Posterior cingulate gyrus (tissue), 11 donors: ENCODE measurements around the gene NUDT2.
A peak's percentile ranks its signal among the peaks of the same experiment; 100 is the strongest.
"Not testable (repeated sequence)": the region's sequence is repeated elsewhere in the genome, so short reads cannot be mapped to it uniquely, and the experiment has no call there.

Experiments used
- DNase-seq, 10 donors: peaks; one replicate each; pipeline versions ENCODE4 v3.0.0 to v3.0.0-alpha.2; 2020 to 2021; ENCODE audit warnings: mixed read lengths in 3 of 10
- intact Hi-C: fragments of 100-400 bp; cut with DNase I; formaldehyde crosslinking; loops from one replicate; pipeline ENCODE4 v1.15.1; 2023

The NUDT2 gene

DNA sequence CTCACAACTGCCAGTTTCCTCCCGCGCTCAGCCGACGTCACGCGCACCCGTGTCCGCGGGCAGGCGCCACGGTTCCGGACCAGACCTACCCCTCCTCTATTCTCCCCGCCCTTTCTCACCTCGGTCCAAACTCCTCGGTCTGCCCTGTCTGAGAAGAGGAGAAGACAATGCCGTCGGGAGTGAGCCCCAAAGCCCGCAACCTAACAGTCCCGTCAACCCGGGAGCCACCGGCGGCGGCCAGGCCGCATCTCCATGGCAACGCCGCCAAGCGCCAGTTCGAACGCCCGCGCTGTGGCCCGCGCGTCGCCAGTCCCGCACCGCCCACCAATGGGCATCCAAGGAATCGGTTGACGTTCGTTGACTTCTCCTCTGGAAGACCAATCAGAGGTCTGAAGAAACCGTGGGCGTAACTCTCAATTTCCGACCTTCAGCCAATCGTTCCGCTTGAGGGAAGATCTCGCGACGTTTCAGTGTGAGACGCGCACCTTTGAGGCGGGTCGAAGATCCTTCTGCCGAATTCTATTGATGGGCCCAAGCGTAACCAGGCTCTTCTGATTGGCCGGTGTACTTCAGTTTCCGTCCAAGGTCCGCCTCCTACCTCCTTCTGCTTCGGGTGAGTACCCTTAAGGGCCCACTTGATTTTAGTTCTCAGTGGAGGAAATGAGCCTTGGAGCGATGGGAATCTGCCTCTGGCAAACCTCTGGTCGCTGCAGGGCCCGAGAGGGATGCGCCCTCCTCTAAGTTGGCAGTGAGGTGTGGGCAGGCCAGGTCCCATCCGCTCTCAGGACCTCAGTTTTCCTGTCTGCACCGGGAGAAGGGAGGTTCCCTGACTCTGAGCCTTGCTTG lies at the start of gene NUDT2, which contains the start of gene KIF24:
Gene NUDT2 (plus strand): TSS at position 583 of the 846 bp plus-strand sequence. CDS start 9,471 bp downstream, outside the sequence.
Gene KIF24 (minus strand): TSS at position 282 of the 846 bp plus-strand sequence. CDS start 17,922 bp downstream, outside the sequence.
- intact Hi-C loops, result loop anchor here (5.0 kb wide), 1 partner anchor 128 kb away; the partner anchor contains the start of genes DNAI1 and FAM219A
- DNase-seq, result peak; percentile 93 to 99 (median 96)

DNA sequence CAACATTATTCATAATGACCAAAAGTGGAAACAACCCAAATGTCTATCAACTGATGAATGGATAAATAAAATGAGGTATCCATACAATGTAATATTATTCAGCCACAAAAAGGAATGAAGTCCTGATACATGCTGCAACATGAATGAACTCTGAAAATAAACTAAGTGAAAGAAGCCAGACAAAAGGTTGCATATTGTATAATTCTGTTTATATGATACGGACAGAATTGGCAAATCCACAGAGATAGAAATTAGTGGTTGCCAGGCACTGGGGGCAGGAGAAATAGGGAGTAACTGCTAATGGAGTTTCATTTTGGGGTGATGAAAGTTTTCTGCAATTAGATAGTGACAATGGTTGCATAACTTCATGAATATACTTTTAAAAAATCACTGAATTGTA lies 47.3 kb upstream of the NUDT2 start:
- intact Hi-C loops, result no loop called here
- no peak for DNase-seq

DNA sequence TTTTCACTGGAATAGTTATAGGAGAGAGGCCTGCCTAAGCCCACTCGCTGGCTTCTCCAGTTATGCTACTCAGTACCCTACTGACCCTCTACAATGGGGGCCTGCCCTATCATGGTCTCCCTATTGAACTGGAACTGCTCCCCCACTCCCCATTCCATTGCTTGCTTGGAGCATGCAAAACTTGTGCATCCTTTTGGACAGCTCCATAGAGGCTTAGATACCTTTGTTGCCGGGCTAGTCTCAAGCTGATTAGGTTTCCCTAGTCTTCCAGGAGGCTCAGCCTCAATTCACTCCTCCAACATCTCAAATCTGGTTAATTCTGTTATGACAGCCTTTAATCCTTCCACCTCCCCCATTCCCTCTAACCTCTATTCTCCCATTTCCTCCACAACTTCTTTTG lies 40.2 kb upstream of the NUDT2 start:
- intact Hi-C loops, result no loop called here
- no peak for DNase-seq

DNA sequence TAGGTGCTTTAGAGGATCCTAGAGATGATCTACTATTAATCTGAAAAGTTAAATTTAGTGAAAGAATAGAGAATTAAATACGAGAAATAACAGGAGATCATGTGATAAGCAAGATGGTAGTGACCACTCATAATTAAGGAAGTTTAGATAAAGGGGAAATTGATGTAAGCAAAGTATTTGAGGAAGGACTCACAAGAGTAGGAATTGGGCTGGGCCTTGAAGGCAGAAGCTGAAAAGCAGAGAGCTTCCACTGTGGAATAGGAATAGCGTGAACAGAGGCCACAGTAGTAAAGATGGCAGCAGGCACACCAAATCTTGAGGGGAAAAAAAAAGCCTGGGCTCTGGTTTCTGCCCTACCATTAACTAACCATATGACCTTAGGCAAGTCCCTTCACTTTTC lies 38.3 kb upstream of the NUDT2 start:
- intact Hi-C loops, result no loop called here
- no peak for DNase-seq

DNA sequence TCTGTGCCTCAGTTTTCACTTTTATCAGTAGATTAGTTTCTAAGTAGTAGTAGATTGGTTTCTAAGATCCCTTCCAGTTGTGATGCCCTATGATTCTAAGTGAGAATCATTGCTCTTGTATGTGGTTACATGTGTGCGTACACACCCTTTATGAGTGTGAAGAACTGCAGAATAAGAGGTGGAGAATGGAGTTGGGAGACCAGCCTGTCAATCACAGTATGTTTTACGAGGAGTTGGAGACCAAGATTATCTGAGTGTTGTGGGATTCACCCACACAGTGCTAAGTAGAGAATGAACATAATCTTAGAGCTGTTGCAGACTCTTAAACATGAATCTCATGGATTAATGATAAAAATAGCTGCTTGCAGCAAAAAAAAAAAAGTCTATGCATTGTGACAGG lies 37.9 kb upstream of the NUDT2 start:
- intact Hi-C loops, result no loop called here
- no peak for DNase-seq

DNA sequence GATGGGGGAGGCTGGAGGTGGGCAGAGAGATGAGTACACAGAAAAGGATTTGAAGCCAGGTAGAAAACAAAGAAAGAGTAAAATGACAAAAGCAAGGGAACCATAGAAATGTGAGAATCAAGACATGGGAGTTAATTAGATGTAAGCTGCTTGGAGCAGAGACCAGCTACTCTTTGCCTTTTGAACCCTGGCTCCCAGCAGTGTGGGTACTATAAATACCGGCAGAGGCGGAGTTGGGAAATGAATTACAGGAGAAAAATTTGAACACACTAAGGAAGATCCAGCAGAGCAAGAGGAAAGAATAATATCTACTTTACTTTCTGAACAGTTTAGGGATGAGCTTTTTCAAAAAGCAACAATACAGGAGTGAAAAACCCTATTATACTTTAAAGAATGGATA lies 36.8 kb upstream of the NUDT2 start:
- intact Hi-C loops, result no loop called here
- no peak for DNase-seq

DNA sequence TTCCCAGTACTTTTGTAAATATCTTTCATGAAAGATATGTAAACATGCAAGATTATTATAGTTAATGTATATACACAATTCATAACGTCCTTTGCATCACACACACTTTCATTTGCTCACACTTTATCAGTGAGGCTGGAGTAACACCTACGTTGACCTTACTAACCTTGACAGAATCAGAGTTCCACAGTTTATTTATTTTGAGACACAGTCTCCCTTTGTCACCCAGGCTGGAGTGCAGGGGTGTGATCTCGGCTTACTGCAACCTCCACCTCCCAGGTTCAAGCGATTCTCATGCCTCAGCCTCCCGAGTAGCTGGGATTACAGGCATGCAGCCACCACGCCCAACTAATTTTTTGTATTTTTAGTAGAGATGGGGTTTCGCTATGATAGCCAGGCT lies 28.3 kb upstream of the NUDT2 start:
- DNase-seq, intact Hi-C loops: not testable (repeated sequence)

DNA sequence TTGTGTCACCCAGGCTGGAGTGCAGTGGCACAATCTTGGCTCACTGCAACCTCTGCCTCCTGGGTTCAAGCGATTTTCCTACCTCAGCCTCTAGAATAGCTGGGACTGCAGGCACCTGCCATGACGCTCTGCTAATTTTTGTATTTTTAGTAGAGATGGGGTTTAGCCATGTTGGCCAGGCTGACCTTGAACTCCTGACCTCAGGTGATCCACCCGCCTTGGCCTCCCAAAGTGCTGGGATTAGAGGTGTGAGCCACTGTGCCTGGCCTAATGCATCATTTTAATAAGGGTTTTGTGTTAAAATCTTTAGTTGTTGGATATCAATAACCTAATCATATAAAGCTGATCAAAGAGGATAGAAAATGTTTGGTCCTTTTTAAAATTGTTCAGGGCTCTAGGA lies 21.1 kb upstream of the NUDT2 start:
- DNase-seq, intact Hi-C loops: not testable (repeated sequence)

DNA sequence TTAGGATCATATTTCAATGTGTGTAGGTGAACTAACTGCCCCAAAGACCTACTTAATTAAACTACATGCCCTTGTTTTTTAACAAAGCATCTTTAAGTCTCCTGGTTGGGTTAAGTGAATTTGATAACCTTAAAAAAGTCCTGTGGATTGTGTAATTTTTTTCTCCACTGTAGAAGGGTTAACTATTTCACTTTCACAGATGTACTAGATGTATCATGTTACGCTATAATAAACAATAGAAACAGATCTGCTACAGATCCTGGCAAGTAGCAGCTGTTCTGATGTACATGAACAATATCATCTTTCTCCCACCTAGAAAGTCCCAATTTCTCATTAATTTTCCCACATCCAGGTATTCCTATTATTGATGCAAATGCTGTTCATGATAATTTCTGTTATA lies 19.2 kb upstream of the NUDT2 start:
- intact Hi-C loops, result no loop called here
- DNase-seq, result no peak

DNA sequence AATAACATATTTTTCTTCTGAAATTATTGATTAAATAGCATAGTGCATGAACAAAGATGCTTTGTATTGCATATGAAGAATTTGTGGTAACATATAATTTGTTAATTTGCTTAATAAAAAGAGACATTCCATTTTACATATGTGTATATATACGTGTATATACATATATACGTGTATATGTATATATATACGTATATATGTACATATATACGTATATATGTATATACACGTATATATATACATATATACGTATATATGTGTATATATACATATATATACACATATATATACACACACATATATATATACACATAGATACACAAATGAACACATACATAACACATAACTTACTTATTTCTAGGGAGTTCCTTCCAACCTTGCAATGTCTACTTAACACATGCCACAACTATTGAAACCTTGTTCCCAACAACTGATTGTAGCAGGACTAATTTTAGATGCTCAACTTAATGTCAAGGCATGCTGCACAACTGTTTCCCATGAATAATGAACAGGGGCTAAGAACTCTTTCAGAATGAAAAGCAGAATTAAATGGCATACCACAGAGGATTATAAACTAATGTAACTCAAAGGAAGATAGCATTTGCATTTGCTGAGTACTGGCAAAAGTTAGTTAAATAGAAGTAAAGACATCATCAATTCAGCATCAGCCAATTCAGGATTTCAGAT lies 17.7 kb upstream of the NUDT2 start:
- intact Hi-C loops, result no loop called here
- no peak for DNase-seq

DNA sequence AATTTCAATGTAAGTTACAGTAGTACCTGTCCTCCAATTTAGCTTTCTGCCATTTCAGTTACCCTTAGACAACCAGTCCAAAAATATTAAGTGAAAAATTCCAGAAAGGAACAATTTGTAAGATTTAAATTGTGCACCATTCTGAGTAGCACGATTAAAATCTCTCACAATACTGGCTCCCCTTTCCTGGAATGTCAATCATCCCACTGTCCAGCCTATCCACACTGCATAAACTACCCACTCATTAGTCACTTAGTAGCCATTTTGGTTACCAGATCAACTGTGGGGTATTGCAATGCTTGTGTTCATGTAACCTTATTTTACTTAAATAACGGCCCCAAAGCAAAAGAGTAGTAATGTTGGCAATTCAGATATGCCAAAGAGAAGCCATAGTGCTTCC lies 11.9 kb upstream of the NUDT2 start:
- intact Hi-C loops, result no loop called here
- no peak for DNase-seq

DNA sequence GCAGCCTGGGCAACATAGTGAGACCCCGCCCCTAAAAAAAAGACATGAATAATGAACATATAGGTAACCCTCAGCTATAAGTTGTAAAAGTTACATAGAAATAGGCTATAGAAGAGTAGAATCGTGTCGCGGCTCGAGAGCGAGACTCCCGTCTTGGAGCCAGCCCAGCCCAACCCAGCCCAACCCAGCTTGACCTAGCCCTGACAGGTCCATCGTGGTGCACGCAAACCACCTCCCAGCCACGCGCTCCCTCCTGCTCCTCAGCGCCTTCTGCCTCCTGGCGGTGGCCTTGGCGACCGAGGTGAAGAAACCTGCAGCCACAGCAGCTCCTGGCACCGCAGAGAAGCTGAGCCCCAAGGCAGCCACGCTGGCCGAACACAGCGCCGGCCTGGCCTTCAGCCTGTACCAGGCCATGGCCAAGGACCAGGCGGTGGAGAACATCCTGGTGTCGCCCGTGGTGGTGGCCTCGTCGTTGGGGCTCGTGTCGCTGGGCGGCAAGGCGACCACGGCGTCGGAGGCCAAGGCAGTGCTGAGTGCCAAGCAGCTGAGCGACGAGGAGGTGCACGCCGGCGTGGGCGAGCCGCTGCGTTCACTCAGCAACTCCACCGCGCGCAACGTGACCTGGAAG lies 11.1 kb upstream of the NUDT2 start:
- DNase-seq, result no peak
- intact Hi-C loops, result no loop called here

DNA sequence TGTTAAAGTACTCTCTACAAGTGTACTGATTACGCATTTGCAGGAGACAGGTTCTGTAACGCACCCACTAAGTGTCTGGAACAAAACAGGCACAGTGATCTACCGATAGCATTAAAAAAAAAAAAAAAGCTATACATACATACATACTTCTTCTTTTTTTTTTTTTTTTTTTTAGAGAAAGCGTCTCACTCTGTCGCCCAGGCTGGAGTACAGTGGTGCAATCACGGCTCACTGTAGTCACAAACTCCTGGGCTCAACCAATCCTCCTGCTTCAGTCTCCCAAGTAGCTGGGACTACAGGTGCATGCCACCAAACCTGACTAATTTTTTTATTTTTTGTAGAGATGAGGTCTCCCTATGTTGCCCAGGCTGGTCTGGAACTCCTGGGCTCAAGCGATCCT lies 7.9 kb upstream of the NUDT2 start:
- no peak for DNase-seq
- intact Hi-C loops, result no loop called here

DNA sequence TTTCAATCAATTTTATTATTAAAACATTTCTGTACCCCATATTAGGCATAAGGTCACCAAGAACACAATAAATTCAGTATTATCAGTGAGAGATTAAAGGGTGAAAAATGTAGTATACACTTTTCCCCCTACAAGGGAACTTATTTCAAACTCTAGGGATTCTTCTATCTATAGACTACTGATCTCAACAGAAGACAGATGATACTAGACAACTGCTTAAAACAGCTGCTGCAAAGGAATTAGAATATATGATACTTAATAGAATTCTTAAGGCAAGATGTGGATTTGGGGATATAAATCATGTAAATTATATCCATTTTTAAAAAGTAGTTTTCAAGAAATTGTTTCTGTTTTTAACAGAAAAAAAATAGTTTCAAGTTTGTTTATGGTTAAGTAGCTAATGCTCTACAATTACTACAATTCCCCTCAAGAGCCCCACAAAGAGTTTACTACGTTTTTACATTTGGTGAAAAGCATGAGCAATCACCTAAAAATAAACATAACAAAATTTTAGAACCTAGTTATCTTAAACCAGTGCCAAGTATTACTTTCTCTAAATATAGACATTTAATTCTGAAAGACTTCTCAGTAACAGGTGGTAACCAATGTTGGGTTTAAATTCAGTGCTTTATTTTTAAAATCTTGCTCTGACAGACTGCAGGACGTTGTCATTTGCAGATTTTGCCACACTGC lies 6.3 kb upstream of the NUDT2 start:
- no peak for DNase-seq
- intact Hi-C loops, result no loop called here

DNA sequence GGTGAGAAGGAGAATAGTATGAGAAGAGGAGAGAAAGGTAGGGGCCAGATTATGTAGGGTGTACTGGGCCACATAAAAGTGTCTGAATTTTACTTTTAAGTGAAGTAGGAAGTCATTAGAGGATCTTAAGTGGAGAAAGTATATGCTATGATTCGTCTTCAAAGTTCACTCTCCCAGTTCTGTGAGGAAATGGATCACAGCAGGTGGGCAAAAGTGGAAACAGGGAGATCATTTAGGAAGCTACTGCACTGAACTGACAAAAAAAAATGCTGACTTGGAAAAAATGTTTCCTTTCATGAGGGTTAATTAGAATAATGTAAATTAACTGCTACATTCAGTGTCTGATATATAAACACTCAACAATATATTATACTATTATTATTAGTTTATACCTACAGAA lies 2.7 kb upstream of the NUDT2 start:
- intact Hi-C loops, result loop anchor here (5.0 kb wide), 1 partner anchor 131 kb away; the partner anchor contains the start of genes DNAI1 and FAM219A
- DNase-seq, result no peak

DNA sequence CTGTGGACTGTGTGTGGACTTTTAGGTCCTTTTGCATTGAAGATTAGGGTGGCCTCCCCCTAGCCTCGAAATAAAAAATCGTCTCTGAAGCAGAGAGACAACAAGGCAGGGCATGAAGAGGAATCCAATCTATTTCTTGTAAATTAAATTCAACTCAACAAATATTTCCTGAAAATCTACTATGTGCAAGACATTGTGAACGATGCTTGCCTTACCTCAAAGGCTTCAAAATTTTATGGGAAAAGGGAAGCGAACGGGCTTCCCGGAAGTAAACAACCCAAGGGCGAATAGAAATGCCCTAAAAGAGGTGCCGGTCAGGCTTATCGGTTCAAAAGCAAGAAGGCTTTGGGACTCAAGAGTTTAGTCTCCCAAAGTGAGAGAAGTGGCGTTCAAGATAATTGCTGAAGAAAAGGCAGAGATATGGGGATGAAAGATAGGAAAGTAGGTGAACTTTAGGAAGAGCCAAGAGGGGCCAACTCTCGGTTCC lies 826 bp upstream of the NUDT2 start:
- no peak for DNase-seq
- intact Hi-C loops, result loop anchor here (5.0 kb wide), 1 partner anchor 129 kb away; the partner anchor contains the start of genes DNAI1 and FAM219A

DNA sequence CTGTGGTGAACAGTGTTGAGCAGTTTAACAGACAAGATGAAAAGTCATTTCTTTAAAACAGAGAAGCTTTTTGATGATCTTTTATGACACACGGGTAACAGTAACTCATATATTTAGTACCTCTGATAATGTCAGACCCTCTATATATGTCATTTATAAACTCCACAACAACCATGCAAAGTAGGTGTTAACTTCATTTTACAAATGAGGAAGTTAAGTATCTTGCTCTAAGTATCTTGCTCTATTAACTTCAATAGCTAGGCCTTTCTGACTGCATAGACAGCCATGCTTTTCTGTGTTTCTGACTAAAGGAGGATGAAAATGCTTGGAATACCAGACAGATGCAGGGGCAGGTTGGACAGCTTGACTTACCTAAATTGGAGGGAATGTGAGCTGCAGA lies 1.8 kb downstream of the NUDT2 start:
- no peak for DNase-seq
- intact Hi-C loops, result loop anchor here (5.0 kb wide), 1 partner anchor 271 kb away; no protein-coding TSS in a partner anchor

DNA sequence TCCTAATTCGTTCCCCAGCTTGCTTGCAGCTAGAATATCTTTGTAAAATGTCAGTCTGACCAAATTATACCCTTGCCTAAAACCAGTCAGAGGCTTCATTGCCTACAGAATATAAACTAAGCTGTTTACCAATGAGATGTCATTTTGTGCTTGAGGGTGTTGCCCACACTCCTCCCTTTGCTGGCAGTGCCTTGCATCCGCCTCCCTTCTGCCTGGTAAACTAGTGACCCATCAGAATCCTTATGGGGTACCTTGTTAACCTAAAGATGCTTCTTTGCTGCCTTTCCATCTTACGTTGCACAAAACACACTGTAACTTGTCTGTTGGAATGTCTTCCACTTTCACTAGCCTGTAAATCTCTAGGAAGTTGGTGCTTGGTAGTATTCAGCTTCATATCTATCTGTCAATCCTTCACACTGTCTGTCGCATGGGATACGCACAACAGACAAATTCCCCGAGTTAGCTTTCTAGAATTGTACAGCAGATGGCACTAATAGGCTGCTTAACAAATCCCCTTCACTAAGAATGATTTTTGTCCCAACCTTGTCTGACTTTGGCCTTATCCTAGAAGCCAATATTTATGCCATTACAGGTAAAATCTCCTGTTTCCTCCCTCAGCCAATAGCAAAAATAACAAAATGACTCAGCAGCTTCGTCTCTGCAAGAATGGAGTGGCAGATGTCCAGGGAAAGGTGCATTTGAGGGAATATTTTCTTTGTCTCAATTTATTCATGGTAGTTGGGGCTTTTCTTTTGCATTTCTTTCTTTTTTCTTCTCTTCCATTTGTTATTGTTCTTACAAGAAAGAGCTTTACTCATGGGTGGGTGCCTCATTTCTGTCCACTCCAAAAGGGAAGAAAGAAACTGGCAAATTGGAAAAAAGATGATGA lies 3.0 kb downstream of the NUDT2 start:
- peak in 1 of 10 donors; percentile 28 for DNase-seq
- intact Hi-C loops, result loop anchor here (1.0 to 5.0 kb wide), 3 partner anchors 47 to 270 kb away; no protein-coding TSS in a partner anchor

DNA sequence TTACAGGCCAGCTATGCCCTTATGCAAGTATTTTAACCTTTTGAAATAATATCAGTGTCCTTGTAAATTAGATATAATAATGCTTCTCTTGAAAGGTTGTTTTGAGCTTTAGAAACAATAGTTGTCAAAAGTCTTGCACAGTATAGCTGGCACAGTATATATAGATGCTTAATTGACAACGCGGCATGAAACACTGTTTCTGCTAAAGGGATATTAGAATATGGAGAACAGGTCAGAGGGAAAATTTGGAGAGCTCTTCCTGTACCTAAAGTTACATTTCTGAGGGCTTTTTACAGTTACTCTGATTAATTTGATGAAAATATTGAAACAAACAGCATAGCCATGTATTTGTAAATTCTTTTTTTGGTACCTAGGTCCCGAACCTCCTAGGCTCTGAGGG lies 4.5 kb downstream of the NUDT2 start:
- DNase-seq, result no peak
- intact Hi-C loops, result loop anchor here (5.0 kb wide), 1 partner anchor 268 kb away; no protein-coding TSS in a partner anchor
